AML-193 (cell line): ENCODE results near the gene EMILIN1.
"Not testable (repeated sequence)": the region's sequence is repeated elsewhere in the genome, so short reads cannot be mapped to it uniquely, and the experiment has no call there.

ENCODE experiments used
- DNase-seq, 2 experiments: peaks; one replicate each; lab custom pipeline; 2025; lab: John Stamatoyannopoulos, UW

Gene EMILIN1

GRCh38 chr2:27094353-27094984 lies 16.1 kb downstream of the EMILIN1 start:
- no peak for DNase-seq

GRCh38 chr2:27095427-27095744 lies 17.0 kb downstream of the EMILIN1 start:
- DNase-seq, result no peak

- no peak for DNase-seq
Observed at GRCh38 chr2:27095745-27096651, 17.6 kb downstream of the EMILIN1 start.

GRCh38 chr2:27096748-27097297 lies 18.4 kb downstream of the EMILIN1 start:
- DNase-seq, result no peak

GRCh38 chr2:27097341-27097740 lies 18.9 kb downstream of the EMILIN1 start:
- no peak for DNase-seq

GRCh38 chr2:27099334-27099955 lies 21.0 kb downstream of the EMILIN1 start:
- DNase-seq, result no peak

- DNase-seq, result no peak
Observed at GRCh38 chr2:27100036-27100435, 21.6 kb downstream of the EMILIN1 start.

GRCh38 chr2:27102329-27102728 lies 23.9 kb downstream of the EMILIN1 start:
- no peak for DNase-seq

GRCh38 chr2:27105981-27106380 lies 27.6 kb downstream of the EMILIN1 start:
- no peak for DNase-seq

- DNase-seq, result no peak
Observed at GRCh38 chr2:27108221-27108620, 29.8 kb downstream of the EMILIN1 start.

GRCh38 chr2:27109083-27109482 lies 30.7 kb downstream of the EMILIN1 start:
- DNase-seq, result no peak

GRCh38 chr2:27110603-27111352 lies 32.4 kb downstream of the EMILIN1 start:
- DNase-seq, result not testable (repeated sequence)

- DNase-seq, result not testable (repeated sequence)
Observed at GRCh38 chr2:27111392-27112078, 33.1 kb downstream of the EMILIN1 start.

GRCh38 chr2:27115519-27115918 lies 37.1 kb downstream of the EMILIN1 start:
- DNase-seq, result no peak

- no peak for DNase-seq
Observed at GRCh38 chr2:27117995-27118524, 39.6 kb downstream of the EMILIN1 start.

GRCh38 chr2:27118525-27119329 lies 40.3 kb downstream of the EMILIN1 start, which contains the start of gene CGREF1:
CGREF1 (minus strand) TSS chr2:27119128; CDS start chr2:27104366, 14,762 bp downstream.
- no peak for DNase-seq

GRCh38 chr2:27119330-27119670 lies 40.9 kb downstream of the EMILIN1 start:
- DNase-seq, result not testable (repeated sequence)

- peak in 1 of 2 experiments; percentile 9 for DNase-seq
Observed at GRCh38 chr2:27121906-27122305, 43.5 kb downstream of the EMILIN1 start.

GRCh38 chr2:27122791-27123190 lies 44.4 kb downstream of the EMILIN1 start:
- DNase-seq, result no peak
